ENCODE data around the gene TRRAP.
A peak's percentile ranks its signal among the peaks of the same experiment; 100 is the strongest.

TRRAP gene

DNA sequence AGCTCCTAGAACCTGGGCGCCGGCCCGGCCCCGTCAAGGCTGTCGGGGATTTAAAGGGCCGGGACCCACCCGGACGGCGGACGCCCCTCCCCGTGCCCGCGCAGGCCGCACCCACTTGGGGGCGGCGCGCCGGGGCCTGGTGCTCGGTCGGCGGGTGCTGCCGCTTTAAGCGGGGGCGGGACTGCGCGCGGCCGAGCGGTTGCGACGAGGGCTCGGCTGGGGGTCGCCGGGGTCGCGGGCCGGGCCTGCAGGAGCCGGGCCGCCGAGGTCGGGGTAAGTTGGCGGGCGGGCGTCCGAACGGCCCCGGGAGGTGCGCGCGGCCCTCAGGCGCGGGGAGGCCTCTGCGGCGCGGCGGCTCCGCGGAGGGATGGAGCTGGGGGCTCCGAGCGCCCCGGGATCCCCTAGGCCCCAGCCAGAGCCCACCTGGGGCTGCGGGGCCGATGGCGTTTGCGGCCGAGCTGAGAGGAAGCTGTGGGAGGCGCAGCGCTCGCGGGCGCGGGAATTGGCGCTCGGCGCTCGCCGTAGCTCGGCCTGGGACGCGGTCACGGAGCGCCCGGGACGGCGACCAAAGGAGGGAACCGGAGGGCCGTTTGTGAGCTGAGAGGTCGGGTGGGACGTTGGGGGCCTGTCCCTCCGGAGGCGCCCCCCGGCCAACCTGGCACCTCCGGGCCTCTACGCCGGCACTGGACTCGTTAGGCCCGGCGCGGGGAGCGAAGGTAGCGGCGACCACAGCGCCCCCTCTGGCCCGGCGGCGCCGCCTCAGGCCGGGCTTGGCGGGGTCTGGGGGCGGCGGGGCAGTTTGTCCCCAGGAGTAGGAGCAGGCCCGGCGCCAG lies at the start of gene TRRAP (continued):
- TF ChIP-seq, protein P1, sequence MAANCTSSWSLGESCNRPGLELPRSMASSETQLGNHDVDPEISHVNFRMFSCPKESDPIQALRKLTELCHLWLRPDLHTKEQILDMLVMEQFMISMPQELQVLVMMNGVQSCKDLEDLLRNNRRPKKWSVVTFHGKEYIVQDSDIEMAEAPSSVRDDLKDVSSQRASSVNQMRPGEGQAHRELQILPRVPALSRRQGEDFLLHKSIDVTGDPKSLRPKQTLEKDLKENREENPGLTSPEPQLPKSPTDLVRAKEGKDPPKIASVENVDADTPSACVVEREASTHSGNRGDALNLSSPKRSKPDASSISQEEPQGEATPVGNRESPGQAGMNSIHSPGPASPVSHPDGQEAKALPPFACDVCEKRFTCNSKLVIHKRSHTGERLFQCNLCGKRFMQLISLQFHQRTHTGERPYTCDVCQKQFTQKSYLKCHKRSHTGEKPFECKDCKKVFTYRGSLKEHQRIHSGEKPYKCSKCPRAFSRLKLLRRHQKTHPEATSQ (tag by site-specific recombination; IDR thresholded peaks at IDR 0.05): peak; percentile 87
- no peak for TF ChIP-seq ZBTB1 (tag by site-specific recombination; IDR thresholded peaks at IDR 0.05)
- TF ChIP-seq, protein P2, sequence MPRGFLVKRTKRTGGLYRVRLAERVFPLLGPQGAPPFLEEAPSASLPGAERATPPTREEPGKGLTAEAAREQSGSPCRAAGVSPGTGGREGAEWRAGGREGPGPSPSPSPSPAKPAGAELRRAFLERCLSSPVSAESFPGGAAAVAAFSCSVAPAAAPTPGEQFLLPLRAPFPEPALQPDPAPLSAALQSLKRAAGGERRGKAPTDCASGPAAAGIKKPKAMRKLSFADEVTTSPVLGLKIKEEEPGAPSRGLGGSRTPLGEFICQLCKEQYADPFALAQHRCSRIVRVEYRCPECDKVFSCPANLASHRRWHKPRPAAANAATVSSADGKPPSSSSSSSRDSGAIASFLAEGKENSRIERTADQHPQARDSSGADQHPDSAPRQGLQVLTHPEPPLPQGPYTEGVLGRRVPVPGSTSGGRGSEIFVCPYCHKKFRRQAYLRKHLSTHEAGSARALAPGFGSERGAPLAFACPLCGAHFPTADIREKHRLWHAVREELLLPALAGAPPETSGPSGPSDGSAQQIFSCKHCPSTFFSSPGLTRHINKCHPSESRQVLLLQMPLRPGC (tag by site-specific recombination; IDR thresholded peaks at IDR 0.05): peak; percentile 57; the same call in 1 of the 2 replicates
- peak; percentile 87 for TF ChIP-seq ZFP69B (tag by site-specific recombination; IDR thresholded peaks at IDR 0.05)
- TF ChIP-seq, protein P3, sequence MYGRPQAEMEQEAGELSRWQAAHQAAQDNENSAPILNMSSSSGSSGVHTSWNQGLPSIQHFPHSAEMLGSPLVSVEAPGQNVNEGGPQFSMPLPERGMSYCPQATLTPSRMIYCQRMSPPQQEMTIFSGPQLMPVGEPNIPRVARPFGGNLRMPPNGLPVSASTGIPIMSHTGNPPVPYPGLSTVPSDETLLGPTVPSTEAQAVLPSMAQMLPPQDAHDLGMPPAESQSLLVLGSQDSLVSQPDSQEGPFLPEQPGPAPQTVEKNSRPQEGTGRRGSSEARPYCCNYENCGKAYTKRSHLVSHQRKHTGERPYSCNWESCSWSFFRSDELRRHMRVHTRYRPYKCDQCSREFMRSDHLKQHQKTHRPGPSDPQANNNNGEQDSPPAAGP (tag by site-specific recombination; IDR thresholded peaks at IDR 0.05): peak; percentile 44; the same call in 1 of the 2 replicates
- TF ChIP-seq ZNF514 (tag by site-specific recombination; IDR thresholded peaks at IDR 0.05): no peak
- TF ChIP-seq ZBTB17 (tag by site-specific recombination; IDR thresholded peaks at IDR 0.05): peak; percentile 79
- TF ChIP-seq, protein P4, sequence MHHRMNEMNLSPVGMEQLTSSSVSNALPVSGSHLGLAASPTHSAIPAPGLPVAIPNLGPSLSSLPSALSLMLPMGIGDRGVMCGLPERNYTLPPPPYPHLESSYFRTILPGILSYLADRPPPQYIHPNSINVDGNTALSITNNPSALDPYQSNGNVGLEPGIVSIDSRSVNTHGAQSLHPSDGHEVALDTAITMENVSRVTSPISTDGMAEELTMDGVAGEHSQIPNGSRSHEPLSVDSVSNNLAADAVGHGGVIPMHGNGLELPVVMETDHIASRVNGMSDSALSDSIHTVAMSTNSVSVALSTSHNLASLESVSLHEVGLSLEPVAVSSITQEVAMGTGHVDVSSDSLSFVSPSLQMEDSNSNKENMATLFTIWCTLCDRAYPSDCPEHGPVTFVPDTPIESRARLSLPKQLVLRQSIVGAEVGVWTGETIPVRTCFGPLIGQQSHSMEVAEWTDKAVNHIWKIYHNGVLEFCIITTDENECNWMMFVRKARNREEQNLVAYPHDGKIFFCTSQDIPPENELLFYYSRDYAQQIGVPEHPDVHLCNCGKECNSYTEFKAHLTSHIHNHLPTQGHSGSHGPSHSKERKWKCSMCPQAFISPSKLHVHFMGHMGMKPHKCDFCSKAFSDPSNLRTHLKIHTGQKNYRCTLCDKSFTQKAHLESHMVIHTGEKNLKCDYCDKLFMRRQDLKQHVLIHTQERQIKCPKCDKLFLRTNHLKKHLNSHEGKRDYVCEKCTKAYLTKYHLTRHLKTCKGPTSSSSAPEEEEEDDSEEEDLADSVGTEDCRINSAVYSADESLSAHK (tag by site-specific recombination; IDR thresholded peaks at IDR 0.05): 0 out of 2 replicates have a peak, but pooled peaks have one; percentile 10
- TF ChIP-seq, protein P5, sequence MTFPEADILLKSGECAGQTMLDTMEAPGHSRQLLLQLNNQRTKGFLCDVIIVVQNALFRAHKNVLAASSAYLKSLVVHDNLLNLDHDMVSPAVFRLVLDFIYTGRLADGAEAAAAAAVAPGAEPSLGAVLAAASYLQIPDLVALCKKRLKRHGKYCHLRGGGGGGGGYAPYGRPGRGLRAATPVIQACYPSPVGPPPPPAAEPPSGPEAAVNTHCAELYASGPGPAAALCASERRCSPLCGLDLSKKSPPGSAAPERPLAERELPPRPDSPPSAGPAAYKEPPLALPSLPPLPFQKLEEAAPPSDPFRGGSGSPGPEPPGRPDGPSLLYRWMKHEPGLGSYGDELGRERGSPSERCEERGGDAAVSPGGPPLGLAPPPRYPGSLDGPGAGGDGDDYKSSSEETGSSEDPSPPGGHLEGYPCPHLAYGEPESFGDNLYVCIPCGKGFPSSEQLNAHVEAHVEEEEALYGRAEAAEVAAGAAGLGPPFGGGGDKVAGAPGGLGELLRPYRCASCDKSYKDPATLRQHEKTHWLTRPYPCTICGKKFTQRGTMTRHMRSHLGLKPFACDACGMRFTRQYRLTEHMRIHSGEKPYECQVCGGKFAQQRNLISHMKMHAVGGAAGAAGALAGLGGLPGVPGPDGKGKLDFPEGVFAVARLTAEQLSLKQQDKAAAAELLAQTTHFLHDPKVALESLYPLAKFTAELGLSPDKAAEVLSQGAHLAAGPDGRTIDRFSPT (tag by site-specific recombination; IDR thresholded peaks at IDR 0.05): peak; percentile 41; the same call in 1 of the 2 replicates
- TF ChIP-seq ZNF341 (tag by site-specific recombination; IDR thresholded peaks at IDR 0.05; ENCODE audit: low read depth): no peak
- peak; percentile 98 for TF ChIP-seq ZNF2 (tag by site-specific recombination; IDR thresholded peaks at IDR 0.05)
- peak; percentile 36 for TF ChIP-seq OVOL3 (tag by site-specific recombination; IDR thresholded peaks at IDR 0.05)
- TF ChIP-seq TCF7L2 (IDR thresholded peaks at IDR 0.05; ENCODE audit: borderline replicate concordance, low read depth, low read length): no peak
- peak; percentile 88 for TF ChIP-seq ZEB2 (tag by site-specific recombination; IDR thresholded peaks at IDR 0.05)
- 0 out of 2 replicates have a peak, but pooled peaks have one; percentile 39 for TF ChIP-seq ZSCAN23 (tag by site-specific recombination; IDR thresholded peaks at IDR 0.05)
- 0 out of 2 replicates have a peak, but pooled peaks have one; percentile 26 for TF ChIP-seq ZNF423 (tag by site-specific recombination; IDR thresholded peaks at IDR 0.05)
- no peak for TF ChIP-seq ZNF473 (tag by site-specific recombination; IDR thresholded peaks at IDR 0.05)
- no peak for TF ChIP-seq ZNF658 (tag by site-specific recombination; IDR thresholded peaks at IDR 0.05)
- no peak for TF ChIP-seq MZF1 (tag by site-specific recombination; IDR thresholded peaks at IDR 0.05; ENCODE audit: borderline replicate concordance)

All from HEK293 (cell line).